ENCODE measurements around the gene ZNF362. TPM values are rescaled to one million over a fixed set of nuclear protein-coding genes. Genes with fewer than 3 reads are reported as not detected.
"Not testable (repeated sequence)": the region's sequence is repeated elsewhere in the genome, so short reads cannot be mapped to it uniquely, and the experiment has no call there.

Gene ZNF362
- total and polyA plus RNA-seq, 2 of the 13 experiments (the other 11 are each of a cell fraction or from before 2014, with no cell fraction given): 8.3 to 14.2 TPM

- TF ChIP-seq ZNF225 (CRISPR knock-in tag; IDR thresholded peaks at IDR 0.05) (no peak), ZSCAN25 (CRISPR knock-in tag; IDR thresholded peaks at IDR 0.05) (no peak), SMARCC2 (IDR thresholded peaks at IDR 0.05) (no peak), FOXC1 (CRISPR knock-in tag; IDR thresholded peaks at IDR 0.05; ENCODE audit: borderline replicate concordance) (no peak), ZNF264 (CRISPR knock-in tag; IDR thresholded peaks at IDR 0.05) (no peak)
Measured at GRCh38 chr1:33289858-33290154, 33.5 kb downstream of the ZNF362 start (continued).

GRCh38 chr1:33290615-33291014 lies 34.3 kb downstream of the ZNF362 start:
- BruUV-seq (replicated peaks); POLR2A ChIA-PET; H4K20me1 ChIP-seq (ENCODE audit: insufficient read depth, low read length); H3K27me3 ChIP-seq (ENCODE audit: control insufficient read depth in 1 of 2, insufficient read depth in 2 of 2, low read length in 2 of 2); H2AFZ ChIP-seq (ENCODE audit: low read length); H3K4me2 ChIP-seq (ENCODE audit: low read depth, low read length); DNase-seq (ENCODE audit: low spot score); H3K4me3 ChIP-seq (replicated peaks in 1 of 3; ENCODE audit: insufficient read depth in 1 of 3, low read depth in 2 of 3, low read length in 3 of 3); CTCF ChIA-PET (ENCODE audit: low intra/inter-chr PET ratio, low total read pairs); FAIRE-seq; in situ Hi-C loops (cut with HindIII; ENCODE audit: extremely low pct_ligation_motif_present, low pct_unique_long_range_greater_than_20kb); H3K4me1 ChIP-seq (ENCODE audit: insufficient read depth, low read length); ATAC-seq; H3K9me3 ChIP-seq (ENCODE audit: low read length); H3K9ac ChIP-seq (ENCODE audit: insufficient read depth, low read depth, low read length); intact Hi-C loops (cut with micrococcal nuclease; ENCODE audit: unreplicated experiment); H3K79me2 ChIP-seq (ENCODE audit: insufficient read depth, low read length); H3K27ac ChIP-seq (ENCODE audit: extremely low read length, insufficient read depth, low read length): not testable (repeated sequence)
- H3K36me3 ChIP-seq (replicated peaks in 1 of 2; ENCODE audit: control insufficient read depth in 1 of 2, insufficient read depth in 2 of 2, low read length in 2 of 2): peaks cover 9 to 38% of the 10 kb centered on the region in 2 experiments
- WGBS (ENCODE audit: low lambda C conversion rate): 96% methylated on average over 1 of the region's 2 CpGs

GRCh38 chr1:33292726-33293340 lies 36.5 kb downstream of the ZNF362 start:
- no peak for FAIRE-seq
- CTCF ChIA-PET (ENCODE audit: low intra/inter-chr PET ratio, low total read pairs): no interaction called here
- no peaks in the 10 kb centered on the region for H4K20me1 ChIP-seq (ENCODE audit: insufficient read depth, low read length)
- H3K4me3 ChIP-seq (replicated peaks in 1 of 3; ENCODE audit: insufficient read depth in 1 of 3, low read depth in 2 of 3, low read length in 3 of 3): no peak overlapping the region
- H2AFZ ChIP-seq (ENCODE audit: low read length): no peak overlapping the region
- H3K79me2 ChIP-seq (ENCODE audit: insufficient read depth, low read length): no peaks in the 10 kb centered on the region
- WGBS (ENCODE audit: low lambda C conversion rate): 90% methylated on average over 11 of the region's 13 CpGs
- no peak overlapping the region for H3K4me2 ChIP-seq (ENCODE audit: low read depth, low read length)
- no peaks in the 10 kb centered on the region for H3K4me1 ChIP-seq (ENCODE audit: insufficient read depth, low read length)
- peaks cover 14 to 42% of the 10 kb centered on the region in 2 experiments for H3K36me3 ChIP-seq (replicated peaks in 1 of 2; ENCODE audit: control insufficient read depth in 1 of 2, insufficient read depth in 2 of 2, low read length in 2 of 2)
- DNase-seq (ENCODE audit: low spot score): no peak
- POLR2A ChIA-PET: no interaction called here
- no peaks in the 10 kb centered on the region for H3K9me3 ChIP-seq (ENCODE audit: low read length)
- no peak overlapping the region for H3K27ac ChIP-seq (ENCODE audit: extremely low read length, insufficient read depth, low read length)
- no peak overlapping the region for H3K9ac ChIP-seq (ENCODE audit: insufficient read depth, low read depth, low read length)
- no peak for ATAC-seq
- in situ Hi-C loops (cut with HindIII; ENCODE audit: extremely low pct_ligation_motif_present, low pct_unique_long_range_greater_than_20kb): no loop called here
- intact Hi-C loops (cut with micrococcal nuclease; ENCODE audit: unreplicated experiment): no loop called here
- H3K27me3 ChIP-seq (ENCODE audit: control insufficient read depth in 1 of 2, insufficient read depth in 2 of 2, low read length in 2 of 2): no peaks in the 10 kb centered on the region
- BruUV-seq (replicated peaks): no TSS peak
- TF ChIP-seq ZNF749 (CRISPR knock-in tag; IDR thresholded peaks at IDR 0.05; ENCODE audit: borderline replicate concordance) (no peak), BATF2 (CRISPR knock-in tag; IDR thresholded peaks at IDR 0.05) (no peak), TBP (CRISPR knock-in tag; IDR thresholded peaks at IDR 0.05) (no peak), MTERF4 (CRISPR knock-in tag; IDR thresholded peaks at IDR 0.05) (no peak), SKIL (CRISPR knock-in tag; IDR thresholded peaks at IDR 0.05; ENCODE audit: borderline replicate concordance) (no peak), CAMTA2 (CRISPR knock-in tag; IDR thresholded peaks at IDR 0.05; ENCODE audit: borderline replicate concordance) (no peak), SSRP1 (CRISPR knock-in tag; IDR thresholded peaks at IDR 0.05) (no peak)

Measured in HepG2 (cell line).